Measurements from ENCODE around the gene BEND2. TPM values are rescaled to one million over a fixed set of nuclear protein-coding genes. Genes with fewer than 3 reads are reported as not detected.
"Not testable (repeated sequence)": the region's sequence is repeated elsewhere in the genome, so short reads cannot be mapped to it uniquely, and the experiment has no call there.

The BEND2 gene
- total RNA-seq: not detected

- H3K27ac ChIP-seq: no peak within 1 kb of the TSS
- TF ChIP-seq POLR2A (IDR thresholded peaks at IDR 0.05): no peak
- TF ChIP-seq CTCF (IDR thresholded peaks at IDR 0.05): no peak
- no peak for TF ChIP-seq POLR2AphosphoS5 (IDR thresholded peaks at IDR 0.05)
- no peak for TF ChIP-seq EP300 (IDR thresholded peaks at IDR 0.05; ENCODE audit: low read depth)
- no peaks in the 10 kb centered on the region for H3K27me3 ChIP-seq
- H3K36me3 ChIP-seq: no peaks in the 10 kb centered on the region
- intact Hi-C loops (cut with DNase I; ENCODE audit: low total_unique reads) (no loop called here), in situ Hi-C loops (cut with MboI; ENCODE audit: low pct_ligation_motif_present in 1 of 4, low pct_unique_long_range_greater_than_20kb in 1 of 4, low sequenced_read_pairs in 3 of 4) (no loop called here)
- H3K4me1 ChIP-seq: no peaks in the 10 kb centered on the region
- no peaks in the 10 kb centered on the region for H3K9me3 ChIP-seq
- no peak for DNase-seq
- no peak within 1 kb of the TSS for H3K4me3 ChIP-seq
- WGBS, 2 donors (ENCODE audit: low coverage in 1 of 2): 96% methylated on average over 18 of the region's 19 CpGs; no CpG with 5 or more reads in 1 of the 2 donors
These were observed at the start of gene BEND2 for GRCh38 chrX:18220786-18221185. TSS of gene BEND2 (minus strand) at chrX:18220886. CDS start at chrX:18220750, 136 bp downstream.

GRCh38 chrX:18255059-18255458 is 34.4 kb upstream of the BEND2 start:
- Histone ChIP-seq H3K27me3 (no peaks in the 10 kb centered on the region), H3K27ac (no peak overlapping the region), H3K9me3 (no peaks in the 10 kb centered on the region), H3K36me3 (no peaks in the 10 kb centered on the region), H3K4me3 (no peak overlapping the region), H3K4me1 (no peaks in the 10 kb centered on the region)
- no peak for DNase-seq
- intact Hi-C loops (cut with DNase I; ENCODE audit: low total_unique reads): no loop called here
- in situ Hi-C loops (cut with MboI; ENCODE audit: low pct_ligation_motif_present in 1 of 4, low pct_unique_long_range_greater_than_20kb in 1 of 4, low sequenced_read_pairs in 3 of 4): no loop called here
- WGBS, 2 donors (ENCODE audit: low coverage in 1 of 2): 81% methylated on average over 1 of the region's 1 CpG; no CpG with 5 or more reads in 1 of the 2 donors
- no peak for TF ChIP-seq CTCF (IDR thresholded peaks at IDR 0.05)
- no peak for TF ChIP-seq POLR2AphosphoS5 (IDR thresholded peaks at IDR 0.05)
- no peak for TF ChIP-seq EP300 (IDR thresholded peaks at IDR 0.05; ENCODE audit: low read depth)
- TF ChIP-seq POLR2A (IDR thresholded peaks at IDR 0.05): no peak

GRCh38 chrX:18252644-18253359 is 32.1 kb upstream of the BEND2 start:
- WGBS, 2 donors (ENCODE audit: low coverage in 1 of 2): 45% methylated on average over 3 of the region's 3 CpGs; no CpG with 5 or more reads in 1 of the 2 donors
- H3K27ac ChIP-seq: no peak overlapping the region
- H3K4me1 ChIP-seq: no peaks in the 10 kb centered on the region
- H3K9me3 ChIP-seq: no peaks in the 10 kb centered on the region
- in situ Hi-C loops (cut with MboI; ENCODE audit: low pct_ligation_motif_present in 1 of 4, low pct_unique_long_range_greater_than_20kb in 1 of 4, low sequenced_read_pairs in 3 of 4) (no loop called here), intact Hi-C loops (cut with DNase I; ENCODE audit: low total_unique reads) (no loop called here)
- no peaks in the 10 kb centered on the region for H3K36me3 ChIP-seq
- DNase-seq: no peak
- TF ChIP-seq CTCF (IDR thresholded peaks at IDR 0.05) (no peak), POLR2AphosphoS5 (IDR thresholded peaks at IDR 0.05) (no peak), POLR2A (IDR thresholded peaks at IDR 0.05) (no peak), EP300 (IDR thresholded peaks at IDR 0.05; ENCODE audit: low read depth) (no peak)
- no peaks in the 10 kb centered on the region for H3K27me3 ChIP-seq
- H3K4me3 ChIP-seq: no peak overlapping the region

- H3K27ac ChIP-seq; H3K36me3 ChIP-seq; H3K9me3 ChIP-seq; H3K4me3 ChIP-seq; H3K4me1 ChIP-seq; H3K27me3 ChIP-seq; DNase-seq; intact Hi-C loops (cut with DNase I; ENCODE audit: low total_unique reads); in situ Hi-C loops (cut with MboI; ENCODE audit: low pct_ligation_motif_present in 1 of 4, low pct_unique_long_range_greater_than_20kb in 1 of 4, low sequenced_read_pairs in 3 of 4): not testable (repeated sequence)
- WGBS, 2 donors (ENCODE audit: low coverage in 1 of 2): 83% methylated on average over 20 of the region's 21 CpGs; no CpG with 5 or more reads in 1 of the 2 donors
These were observed 9.0 kb upstream of the BEND2 start for GRCh38 chrX:18229646-18230045.

GRCh38 chrX:18228069-18228468 is 7.4 kb upstream of the BEND2 start:
- no peaks in the 10 kb centered on the region for H3K9me3 ChIP-seq
- no peak for DNase-seq
- in situ Hi-C loops (cut with MboI; ENCODE audit: low pct_ligation_motif_present in 1 of 4, low pct_unique_long_range_greater_than_20kb in 1 of 4, low sequenced_read_pairs in 3 of 4) (no loop called here), intact Hi-C loops (cut with DNase I; ENCODE audit: low total_unique reads) (no loop called here)
- no peak overlapping the region for H3K27ac ChIP-seq
- H3K27me3 ChIP-seq: no peaks in the 10 kb centered on the region
- TF ChIP-seq POLR2A (IDR thresholded peaks at IDR 0.05): no peak
- TF ChIP-seq EP300 (IDR thresholded peaks at IDR 0.05; ENCODE audit: low read depth): no peak
- TF ChIP-seq POLR2AphosphoS5 (IDR thresholded peaks at IDR 0.05): no peak
- no peak for TF ChIP-seq CTCF (IDR thresholded peaks at IDR 0.05)
- H3K36me3 ChIP-seq: no peaks in the 10 kb centered on the region
- 86% methylated on average over 14 of the region's 14 CpGs; no CpG with 5 or more reads in 1 of the 2 donors for WGBS, 2 donors (ENCODE audit: low coverage in 1 of 2)
- H3K4me3 ChIP-seq: no peak overlapping the region
- H3K4me1 ChIP-seq: no peaks in the 10 kb centered on the region

All from transverse colon (tissue), 4 donors.